HG02571 (cell line): ENCODE data around the gene ARX.

Experiments
- ATAC-seq: cut with Tn5 transposase; IDR thresholded peaks from one replicate; pipeline ENCODE4 v1.9.1; 2021; ENCODE audit warnings: mild to moderate bottlenecking, moderate library complexity; ENCODE audit not compliant: unreplicated experiment

The ARX gene

DNA sequence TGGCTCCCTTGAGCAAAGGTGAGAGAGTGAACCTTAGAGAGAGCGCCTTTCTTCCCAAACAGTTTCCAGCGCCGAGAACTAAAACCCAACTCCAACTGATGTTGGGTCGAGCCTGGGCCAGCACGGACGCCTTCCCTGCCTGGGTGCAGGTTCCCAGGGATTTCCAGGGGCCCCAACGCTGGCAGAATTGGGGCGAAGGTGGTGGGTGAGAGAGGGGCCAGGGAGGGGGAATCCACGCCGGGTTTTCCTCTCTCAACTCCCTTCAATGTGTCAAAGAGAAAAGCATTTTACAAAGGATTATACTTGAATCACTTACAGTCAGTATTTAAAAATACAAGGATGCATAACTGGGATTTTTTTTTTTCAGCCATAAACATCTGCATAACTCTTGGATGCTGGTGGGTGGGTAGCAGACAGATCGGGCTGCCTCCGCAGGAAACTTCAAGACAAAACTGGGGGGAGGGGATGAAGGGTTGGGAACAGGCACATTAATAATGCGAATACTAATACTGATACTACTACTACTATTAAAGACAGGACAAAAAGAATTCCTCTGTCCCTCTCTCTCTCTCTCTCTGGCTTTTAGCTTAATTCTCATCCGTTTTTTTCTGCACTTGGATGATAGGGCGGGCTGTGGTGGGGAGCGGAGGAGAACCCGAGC, 1.3 kb upstream of the ARX start:
- no peak for ATAC-seq

DNA sequence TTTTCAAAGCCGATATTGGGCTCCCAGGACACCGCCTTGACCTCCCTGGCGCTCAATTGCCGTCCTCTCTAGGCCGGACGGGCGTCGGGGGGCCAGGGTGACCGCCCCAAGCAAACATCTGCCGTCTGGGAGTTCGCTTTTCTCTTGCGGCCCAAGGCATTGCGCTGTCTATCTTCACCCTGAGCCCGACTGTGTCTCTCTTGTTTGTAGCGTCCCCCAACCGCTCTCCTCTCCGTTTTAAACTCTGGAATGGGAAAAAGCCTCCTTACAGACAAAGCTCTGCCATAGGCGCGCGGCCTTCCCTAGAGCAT, 551 bp upstream of the ARX start:
- ATAC-seq: no peak

DNA sequence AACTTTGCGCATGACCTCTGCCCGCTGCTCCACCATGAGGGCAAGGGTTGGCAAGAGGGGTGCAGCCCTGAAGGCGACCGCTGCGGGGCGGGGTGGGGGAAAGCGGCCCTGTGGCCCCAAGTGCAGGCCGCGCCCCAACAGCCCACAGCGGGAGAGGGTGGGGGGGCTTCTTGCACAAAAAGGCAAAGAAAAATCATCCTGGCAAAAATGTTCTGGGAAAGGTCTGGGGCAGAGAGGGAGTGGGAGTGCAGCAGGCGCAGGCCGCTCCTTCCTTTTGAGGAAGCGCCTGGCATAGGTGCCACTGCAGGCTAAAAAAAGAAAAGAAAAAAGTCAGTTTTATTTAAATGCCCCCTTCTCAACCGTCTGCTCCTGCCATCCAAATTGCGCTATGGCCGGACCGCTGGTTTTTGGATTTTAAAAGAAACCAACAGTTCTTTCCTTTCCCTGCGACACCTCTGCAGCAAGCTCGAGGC, 1.4 kb downstream of the ARX start:
- ATAC-seq: no peak

DNA sequence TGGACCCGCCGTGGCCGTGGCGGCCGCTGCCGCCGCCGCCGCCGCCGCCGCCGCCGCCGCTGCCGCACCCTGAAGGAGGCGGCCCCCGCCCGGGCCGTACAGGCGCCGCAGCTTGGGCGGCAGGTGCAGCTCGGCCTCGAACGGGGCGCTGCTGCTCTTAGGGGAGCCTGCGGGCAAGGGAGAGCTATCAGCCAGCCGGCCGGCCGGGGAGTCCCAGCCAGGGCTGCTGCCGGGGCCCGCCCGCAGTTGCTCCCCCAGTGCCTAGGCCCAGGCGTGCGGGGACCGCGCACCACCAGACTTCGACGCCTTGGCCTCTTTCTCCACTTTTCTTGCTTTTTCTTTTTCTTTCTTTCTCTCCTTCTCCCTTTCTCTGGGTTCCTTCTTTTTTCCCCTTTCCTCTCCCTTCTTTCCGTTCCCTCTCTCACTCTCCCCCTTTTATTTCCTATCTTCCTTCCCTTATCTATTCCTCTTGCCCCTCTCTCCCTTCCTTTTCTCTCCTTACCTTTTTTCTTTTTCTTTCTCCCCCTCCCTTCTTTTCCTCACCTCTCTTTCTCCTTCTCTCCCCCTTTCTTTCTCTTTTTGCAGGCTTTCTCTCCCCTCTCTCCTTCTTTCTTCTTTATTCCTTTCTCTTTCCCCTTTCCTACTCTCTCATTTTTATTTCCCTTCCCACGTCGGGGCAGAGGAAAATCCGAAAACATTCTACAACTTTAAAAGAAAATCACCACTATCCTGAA, 2.0 kb downstream of the ARX start:
- no peak for ATAC-seq

DNA sequence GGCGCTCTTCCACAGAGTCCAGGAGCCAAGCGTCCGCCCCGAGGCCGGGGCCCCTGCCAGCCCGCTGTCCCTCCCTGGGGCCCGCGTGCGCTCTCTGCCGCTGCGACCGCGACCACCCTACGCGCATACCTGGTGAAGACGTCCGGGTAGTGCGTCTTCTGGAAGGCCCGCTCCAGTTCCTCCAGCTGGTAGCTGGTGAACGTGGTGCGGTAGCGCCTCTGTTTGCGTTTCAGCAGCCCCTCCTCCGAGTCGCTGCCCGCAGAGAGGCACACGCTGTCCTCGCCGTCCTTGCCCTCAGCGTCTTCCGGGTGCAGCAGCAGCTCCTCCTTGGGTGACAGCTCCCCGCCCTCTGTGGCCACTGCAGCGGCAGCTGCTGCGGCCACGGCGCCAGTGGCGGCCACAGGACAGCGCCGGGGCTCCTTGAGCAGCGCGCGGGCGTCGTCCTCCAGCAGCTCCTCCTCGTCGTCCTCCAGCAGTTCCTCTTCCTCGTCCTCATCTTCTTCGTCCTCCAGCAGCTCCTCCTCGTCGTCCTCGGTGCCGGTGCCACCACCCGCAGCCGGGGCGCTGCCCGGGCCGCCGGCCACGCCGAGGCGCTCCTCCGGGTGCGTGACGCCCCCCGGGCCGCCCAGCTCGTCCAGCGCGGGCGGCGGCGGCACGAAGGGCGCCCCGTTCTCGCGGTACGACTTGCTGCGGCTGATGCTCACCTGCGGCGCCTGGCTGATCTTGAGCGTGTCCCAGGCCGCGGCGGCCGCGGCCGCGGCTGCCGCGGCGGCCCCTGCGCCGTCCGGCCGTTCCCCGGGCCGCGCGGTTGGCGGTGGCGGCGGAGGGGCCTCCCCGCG, 2.8 kb downstream of the ARX start:
- ATAC-seq: no peak

DNA sequence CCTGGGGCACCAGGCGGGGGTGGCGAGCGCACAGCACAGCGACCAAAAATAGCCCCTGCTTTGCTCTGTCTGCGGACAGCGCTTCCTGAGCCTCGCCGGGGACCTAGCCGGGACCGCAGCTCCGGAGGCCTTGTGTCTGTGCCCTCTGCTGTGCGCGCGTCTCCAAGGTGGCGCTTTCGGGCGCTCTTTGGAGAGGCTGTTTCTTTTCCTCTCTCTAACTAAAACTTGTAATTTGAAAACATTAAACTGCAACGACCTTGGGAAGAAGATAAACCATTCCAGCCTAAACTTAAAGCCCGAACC, 3.4 kb downstream of the ARX start:
- ATAC-seq: no peak

DNA sequence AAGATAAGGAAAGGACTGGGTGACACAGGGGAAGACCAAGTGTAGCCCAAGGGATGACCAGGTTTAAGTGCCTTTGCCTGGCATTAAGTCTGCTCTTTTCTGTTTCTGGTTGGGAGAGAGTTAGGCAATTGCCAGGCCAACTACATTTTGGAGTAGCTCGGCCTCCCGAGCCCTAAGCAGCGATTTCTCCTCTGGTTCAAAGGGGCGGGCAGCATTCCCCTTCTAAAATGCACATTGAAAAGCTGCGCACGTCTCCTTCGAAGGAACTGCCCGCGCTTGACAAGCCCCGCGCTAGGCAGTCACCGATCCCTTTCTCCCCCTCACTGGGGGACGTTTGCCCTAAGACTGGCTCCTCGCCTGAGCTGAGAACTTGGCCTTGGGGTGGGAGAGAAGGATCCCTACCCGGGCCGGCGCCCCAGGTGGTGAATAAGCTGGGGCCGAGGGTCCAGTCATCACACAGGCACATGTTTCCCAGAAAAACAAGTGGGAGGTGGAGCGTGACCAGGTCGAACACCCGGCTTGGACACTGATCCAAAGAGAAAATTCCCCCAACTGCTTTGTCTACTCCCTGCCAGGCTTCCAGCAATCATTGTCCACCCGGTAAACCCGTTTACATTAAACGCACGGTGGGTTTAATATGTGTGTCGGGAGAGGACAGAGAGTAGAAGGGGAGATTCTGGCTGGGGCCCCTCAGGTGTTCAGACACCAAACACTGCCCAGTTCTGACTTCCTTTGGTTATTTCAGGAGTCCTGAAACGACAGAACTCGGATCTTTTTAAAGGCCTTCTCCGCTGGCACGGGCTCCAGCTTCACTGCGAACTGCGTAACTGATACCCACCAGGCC, 4.0 kb downstream of the ARX start:
- ATAC-seq: no peak

DNA sequence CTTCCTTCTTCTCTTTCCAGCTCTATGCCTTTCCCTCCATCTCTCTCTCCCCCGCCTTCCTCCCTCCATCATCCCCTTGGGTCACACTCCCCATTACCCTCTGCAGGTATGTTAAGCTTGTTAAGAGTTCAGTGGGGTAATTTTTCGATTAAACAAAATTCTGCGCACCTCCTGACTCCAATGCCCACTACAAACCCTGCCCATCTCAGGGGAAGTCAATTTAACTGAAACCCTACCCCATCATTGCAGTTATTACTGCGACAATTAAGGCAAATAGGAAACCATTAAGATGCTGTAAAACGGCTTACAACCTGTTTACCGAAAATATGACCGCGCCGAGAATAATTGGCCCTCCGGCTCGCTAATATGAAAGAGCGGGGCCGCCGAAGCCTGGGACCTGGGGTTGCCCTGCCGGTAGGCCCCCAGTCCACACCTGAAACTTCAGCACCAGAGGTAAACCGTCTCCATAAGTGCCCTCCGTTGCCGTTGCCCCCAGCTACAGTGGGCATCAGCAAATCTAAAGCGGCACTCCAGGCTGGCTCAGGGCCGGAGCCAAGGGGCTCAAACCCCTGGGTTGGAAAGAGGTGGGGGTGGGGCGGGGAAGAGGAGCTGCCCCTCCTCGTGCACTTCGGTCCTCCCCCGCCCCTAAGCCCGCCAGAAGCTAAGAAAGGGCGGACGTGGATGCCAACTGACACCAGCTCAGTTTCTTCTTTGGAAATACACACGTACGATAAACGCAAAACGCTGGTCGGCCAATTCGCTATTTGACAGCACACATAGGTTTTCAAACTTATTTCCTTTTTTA, 4.8 kb downstream of the ARX start:
- ATAC-seq: no peak

DNA sequence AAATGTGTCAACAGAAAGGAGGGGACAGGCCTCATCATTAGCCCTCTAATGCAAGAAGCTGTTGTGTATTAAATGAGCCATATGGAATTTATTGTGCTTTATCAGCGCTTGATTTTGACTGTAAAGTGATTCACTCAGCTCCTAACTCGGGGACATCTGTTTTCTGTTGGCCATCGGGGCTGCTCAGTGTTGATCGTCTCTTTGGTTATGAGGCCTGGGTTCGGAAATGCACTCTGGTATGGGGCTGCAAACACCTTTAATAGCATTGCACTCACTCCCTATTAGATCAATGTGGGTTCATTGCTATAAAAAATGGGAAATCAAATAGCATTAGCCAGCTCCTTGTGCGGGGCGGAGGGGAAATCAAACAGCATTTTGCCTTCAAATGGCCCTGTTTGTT, 6.4 kb downstream of the ARX start:
- ATAC-seq: no peak

DNA sequence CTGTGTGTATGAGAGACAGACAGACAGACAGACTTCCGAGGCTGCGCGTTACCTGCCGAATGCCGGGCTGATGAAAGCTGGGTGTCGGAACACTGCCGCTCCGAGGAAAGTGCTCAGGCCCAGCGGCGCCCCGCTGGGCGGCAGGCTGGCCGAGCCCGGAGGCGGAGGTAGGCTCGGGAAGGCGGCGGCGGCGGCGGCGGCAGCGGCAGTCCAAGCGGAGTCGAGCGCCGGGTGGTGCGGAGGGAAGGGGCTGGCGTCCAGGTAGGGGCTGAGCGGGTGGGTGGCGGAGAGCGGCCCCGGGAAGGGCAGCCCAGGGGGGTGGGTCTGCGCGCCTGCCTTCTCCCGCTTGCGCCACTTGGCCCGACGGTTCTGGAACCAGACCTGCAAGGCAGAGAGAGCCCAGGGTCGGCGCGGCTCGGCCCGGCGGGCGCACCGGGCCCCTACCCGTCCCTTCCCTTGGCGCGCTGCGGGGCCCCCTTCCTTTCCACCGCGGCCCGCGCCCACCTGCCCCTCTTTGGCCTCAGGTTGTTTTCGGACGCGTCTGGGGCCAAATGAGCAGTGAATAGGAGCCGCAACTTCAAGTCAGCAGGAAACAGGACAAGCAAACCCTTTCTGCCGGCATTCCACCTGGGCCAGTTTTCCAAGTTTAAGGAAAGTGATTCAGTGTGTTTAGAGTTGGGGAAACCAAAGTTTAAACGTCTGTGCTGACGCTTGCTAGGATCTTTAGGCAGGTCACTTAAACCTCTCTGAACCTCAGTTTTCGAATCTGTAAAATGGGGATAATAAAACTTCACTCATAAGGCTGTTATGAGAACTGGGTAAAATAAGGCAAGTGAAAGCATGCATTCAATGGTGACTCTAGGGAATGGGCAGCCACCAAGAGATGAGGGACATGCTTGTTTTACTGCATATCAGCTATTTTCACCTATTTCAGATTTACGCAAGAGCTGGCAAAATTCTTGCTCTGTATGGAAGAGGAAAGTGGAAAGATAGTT, 8.4 kb downstream of the ARX start:
- no peak for ATAC-seq

DNA sequence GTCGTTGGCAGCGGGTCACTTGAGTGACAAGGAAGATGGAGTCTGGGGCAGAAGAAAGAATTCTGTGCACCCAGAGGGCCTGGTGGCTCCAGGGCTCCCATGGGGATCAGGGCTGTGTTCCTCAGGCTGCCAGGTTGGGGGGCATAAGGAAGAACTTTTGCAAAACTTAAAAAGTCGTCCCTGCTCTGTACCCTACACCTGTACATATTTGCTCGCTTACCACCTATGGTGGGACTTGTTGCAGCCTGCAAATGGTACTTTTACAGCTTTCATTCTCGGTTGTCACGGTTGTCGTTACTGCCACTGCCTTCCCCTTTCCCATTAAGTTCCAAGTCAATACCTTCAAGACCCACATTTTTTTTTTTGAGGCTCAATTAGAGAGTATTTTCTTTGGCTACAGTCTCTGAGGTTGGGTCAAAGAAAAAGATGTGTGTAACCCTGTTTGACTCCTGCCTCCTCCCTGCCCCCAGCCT, 9.1 kb downstream of the ARX start:
- no peak for ATAC-seq

DNA sequence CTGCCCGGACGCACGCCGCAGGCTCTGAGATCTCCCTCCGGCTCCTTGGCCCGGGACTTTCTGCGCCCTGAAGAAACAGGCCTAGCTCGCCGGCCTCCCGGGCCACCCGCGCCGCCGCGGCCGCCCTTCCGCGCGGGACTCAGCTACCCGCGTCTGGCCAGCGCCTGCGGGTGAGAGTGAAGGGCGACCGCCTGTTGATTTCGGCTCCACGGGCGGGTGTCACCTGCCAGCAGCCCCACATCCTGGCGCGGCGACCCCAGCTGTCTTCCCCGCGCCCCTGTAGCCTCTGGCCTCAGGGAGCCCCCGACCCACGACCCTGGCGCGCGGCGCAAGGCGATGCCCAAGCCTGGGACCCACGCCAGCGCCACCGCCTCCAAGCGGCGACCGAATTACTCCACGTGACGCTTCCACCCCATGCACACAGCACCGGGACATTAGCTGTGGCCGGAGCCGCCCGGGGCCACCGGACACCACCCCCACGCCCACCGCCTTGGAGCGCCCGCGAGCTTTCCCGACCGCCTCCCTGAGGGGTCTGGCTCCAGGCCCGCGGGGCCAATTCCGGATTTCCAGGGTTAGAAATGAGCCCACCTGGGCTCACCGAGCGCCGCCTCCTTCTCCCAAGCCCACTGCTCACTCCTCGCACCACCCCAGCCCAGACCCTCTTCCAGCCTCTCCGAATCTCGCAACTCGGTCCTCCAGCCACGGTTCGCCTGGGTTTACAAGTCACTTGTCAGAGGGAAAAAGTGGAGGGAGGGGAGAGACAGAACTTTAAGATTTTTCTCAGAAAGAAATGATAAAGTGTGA, 10.2 kb downstream of the ARX start:
- no peak for ATAC-seq

DNA sequence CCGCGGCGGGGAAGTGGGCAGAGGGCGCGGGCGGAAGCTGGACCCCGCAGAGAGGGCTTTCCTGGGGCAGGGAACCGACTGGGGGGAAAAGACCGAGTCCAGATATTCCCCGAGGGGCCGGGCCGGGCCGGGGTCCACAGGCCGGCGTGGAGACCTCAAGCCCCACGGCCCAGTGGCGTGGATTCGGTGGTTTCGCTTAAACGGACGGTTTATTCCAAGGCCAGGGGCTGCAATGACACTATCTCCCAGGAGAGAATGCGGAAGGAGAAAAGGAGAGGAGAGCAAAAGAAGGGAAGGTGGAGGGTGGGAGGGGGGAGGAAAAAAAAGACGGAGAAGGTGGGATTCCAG, 10.8 kb downstream of the ARX start:
- ATAC-seq: no peak

DNA sequence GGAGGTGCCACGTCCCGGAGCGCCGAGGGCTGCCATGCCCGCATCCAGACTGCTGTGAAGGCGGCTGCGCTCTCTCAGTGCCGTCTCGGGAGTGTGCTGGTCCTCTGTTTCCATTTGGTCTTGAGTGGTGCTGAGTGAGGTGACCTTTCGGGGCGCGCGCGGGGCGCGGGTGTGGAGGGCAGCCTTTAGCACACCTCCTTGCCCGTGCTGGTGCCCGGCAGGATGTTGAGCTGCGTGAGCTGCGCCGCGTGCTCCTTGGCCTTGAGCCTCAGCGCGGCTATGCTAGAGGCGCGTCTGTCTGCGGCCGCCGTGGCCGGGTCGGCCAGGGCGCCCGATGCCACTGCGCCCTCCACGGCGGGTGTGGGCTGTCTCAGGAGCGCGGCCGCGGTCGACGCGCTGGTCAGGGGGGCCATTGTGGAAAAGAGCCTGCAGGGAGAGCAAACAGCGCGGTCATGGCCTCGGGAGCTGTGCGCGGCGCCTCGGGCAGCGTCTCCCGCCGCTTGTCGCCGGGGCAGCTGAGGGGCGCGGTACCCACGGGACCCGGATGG, 11.2 kb downstream of the ARX start:
- no peak for ATAC-seq

DNA sequence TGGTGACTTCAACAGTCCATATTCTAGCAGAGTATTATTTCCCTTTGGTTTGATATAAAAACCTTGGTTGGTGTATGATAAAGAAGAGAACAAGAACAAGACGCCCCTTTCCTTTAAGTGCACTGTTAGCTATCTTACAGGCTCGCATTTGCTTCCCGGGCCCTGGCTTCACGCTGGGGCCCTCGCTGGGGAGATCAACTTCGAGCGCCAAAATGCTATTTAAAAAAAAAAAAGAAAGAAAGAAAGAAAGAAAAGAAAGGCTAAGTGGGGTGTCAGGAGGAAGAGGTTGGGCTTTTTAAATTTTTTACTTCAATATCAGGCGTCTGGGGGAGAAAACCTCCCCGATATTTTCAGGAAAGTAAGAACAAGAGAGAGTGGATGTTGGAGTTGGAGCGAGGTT, 11.7 kb downstream of the ARX start:
- ATAC-seq: no peak

DNA sequence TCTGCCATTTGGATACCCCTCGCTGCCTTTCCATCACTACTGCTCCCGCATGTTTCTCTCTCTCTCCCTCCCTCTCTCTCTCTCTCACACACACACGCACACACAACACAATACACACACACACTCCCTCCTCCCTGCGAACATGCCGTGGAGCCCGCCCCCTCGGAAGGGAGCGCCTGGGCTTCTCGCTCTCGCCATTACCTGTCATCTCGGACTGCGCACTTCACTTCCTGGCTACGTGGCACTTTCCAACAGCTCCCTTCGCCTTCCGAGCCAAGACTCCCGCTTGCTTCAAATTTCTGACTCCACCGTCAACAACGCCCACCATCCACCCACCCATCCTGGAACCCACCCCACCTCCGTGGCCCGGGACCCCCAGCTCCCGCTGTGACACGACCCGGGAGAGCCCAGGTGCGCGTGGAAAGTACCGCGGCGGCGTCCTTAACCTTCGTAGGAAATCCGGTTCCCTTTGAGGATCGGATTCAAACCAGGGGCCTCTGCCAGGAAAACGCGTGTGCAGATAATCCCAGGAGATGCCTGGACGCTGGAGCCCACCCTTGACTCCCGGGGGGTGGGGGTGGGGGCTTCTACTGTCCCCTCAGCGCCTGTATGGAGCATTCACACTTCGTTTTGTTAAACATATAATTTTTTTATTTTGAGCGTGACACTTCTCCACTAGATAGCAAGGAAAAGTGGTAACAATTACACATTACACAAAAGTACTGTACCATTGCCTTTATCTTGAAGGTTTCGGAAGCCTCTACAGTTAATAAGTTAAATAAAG, 12.5 kb downstream of the ARX start:
- no peak for ATAC-seq

DNA sequence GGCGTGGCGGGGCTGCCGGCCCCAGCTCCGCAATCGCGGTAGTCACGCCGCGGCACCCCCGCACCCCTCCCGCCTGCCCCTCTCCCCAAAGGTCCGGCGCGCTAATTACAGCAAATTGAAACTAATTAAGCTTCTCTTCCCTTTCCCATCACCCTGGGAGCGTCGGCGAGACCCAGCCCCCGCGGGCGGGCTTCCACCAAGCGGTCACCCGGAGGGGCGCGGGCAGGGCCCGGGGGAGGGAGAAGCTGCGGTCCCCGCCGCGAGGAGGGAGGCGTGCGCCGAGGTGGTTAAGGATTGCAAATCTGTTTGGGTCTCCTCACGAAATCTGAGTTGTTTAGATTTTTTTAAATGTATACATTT, 13.1 kb downstream of the ARX start:
- ATAC-seq: no peak
